ENCODE measurements around the gene TEAD1. TPM values are rescaled to one million over a fixed set of nuclear protein-coding genes. Genes with fewer than 3 reads are reported as not detected.

Gene TEAD1
- polyA plus RNA-seq, 1 donor (not counting 4 experiments of a cell fraction or from before 2014, with no cell fraction given), result 32.7 TPM

DNA sequence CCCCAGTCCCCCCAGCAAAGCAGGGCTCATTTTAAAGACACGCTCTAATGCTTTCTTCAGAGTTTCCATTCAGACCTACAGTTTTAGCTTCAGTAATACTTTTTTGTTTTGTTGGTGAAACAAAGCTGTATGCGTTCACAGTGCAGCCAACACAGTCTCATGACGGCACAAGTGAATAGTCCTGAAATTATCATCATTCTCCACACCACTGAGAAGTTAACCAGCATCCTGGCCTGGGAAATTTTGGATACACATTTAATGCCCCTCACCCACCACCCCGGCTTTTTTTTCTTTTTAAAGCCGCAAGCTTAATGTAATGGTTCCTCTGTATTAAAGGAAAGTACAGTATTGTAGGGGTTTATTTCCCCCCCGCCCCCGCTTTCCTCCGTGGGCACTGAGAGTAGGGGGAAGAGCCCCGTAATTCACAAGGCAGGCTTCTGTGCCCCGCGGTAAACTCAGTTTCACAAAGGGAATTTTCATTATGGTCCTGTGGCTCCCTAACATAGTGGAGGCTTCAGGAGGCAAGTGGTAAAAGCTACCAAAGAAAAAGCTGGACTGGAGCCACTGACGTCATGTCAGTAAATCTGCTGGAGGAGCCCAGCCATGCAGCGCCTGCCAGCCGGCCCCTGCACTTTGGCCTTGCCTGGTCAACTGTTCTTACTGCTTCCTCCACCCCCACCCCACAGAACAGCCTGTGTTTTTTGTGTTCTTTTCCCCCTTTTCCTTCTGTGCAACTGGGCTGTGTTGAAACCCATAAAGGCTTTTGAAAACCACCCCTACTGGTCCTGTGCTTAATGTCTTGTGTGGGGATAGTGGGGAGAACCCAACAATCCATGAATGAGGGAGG lies 18.2 kb downstream of the TEAD1 start:
- H3K4me1 ChIP-seq (ENCODE audit: control insufficient read depth, extremely low read depth, insufficient read depth, low read length), result peaks cover 87% of the 10 kb centered on the region
- H3K4me2 ChIP-seq (ENCODE audit: control insufficient read depth, extremely low read depth, insufficient read depth, low read depth, low read length), result peak overlapping the region; percentile 84
- no peaks in the 10 kb centered on the region for H3K9me1 ChIP-seq (ENCODE audit: control insufficient read depth, extremely low read depth, insufficient read depth, low read length)
- peaks cover 86% of the 10 kb centered on the region for H3K79me2 ChIP-seq (ENCODE audit: control insufficient read depth, insufficient read depth, low read length)
- H3K27me3 ChIP-seq (ENCODE audit: control insufficient read depth, extremely low read depth, insufficient read depth, low read length), result no peaks in the 10 kb centered on the region
- H3K9ac ChIP-seq (ENCODE audit: control insufficient read depth, extremely low read depth, insufficient read depth, low read length), result peak overlapping the region; percentile 90
- no peaks in the 10 kb centered on the region for H4K20me1 ChIP-seq (ENCODE audit: control insufficient read depth, extremely low read depth, insufficient read depth, low read length)
- no peak overlapping the region for H2AFZ ChIP-seq (ENCODE audit: control insufficient read depth, low read length)
- DNase-seq (ENCODE audit: low read depth, low spot score) (no peak), FAIRE-seq (no peak)
- H3K27ac ChIP-seq (ENCODE audit: control insufficient read depth, insufficient read depth, low read length), result peak overlapping the region; percentile 98
- no peaks in the 10 kb centered on the region for H3K9me3 ChIP-seq (ENCODE audit: control insufficient read depth, low read depth, low read length)
- H3K36me3 ChIP-seq (ENCODE audit: control insufficient read depth in 2 of 2, extremely low read depth in 1 of 2, insufficient read depth in 2 of 2, low read length in 2 of 2), result peaks cover 1 to 11% of the 10 kb centered on the region in 2 experiments
- H3K4me3 ChIP-seq (ENCODE audit: control insufficient read depth in 2 of 3, extremely low read depth in 1 of 3, insufficient read depth in 2 of 3, low read depth in 1 of 3, low read length in 3 of 3), result peak overlapping the region in 2 of 3 experiments; percentile 18 to 55
- dilution Hi-C loops (cut with MboI; ENCODE audit: extremely low pct_ligation_motif_present, low sequenced_read_pairs), result no loop called here
- TF ChIP-seq EZH2 (IDR thresholded peaks at IDR 0.05; ENCODE audit: low read length), result no peak
- TF ChIP-seq, protein P1, sequence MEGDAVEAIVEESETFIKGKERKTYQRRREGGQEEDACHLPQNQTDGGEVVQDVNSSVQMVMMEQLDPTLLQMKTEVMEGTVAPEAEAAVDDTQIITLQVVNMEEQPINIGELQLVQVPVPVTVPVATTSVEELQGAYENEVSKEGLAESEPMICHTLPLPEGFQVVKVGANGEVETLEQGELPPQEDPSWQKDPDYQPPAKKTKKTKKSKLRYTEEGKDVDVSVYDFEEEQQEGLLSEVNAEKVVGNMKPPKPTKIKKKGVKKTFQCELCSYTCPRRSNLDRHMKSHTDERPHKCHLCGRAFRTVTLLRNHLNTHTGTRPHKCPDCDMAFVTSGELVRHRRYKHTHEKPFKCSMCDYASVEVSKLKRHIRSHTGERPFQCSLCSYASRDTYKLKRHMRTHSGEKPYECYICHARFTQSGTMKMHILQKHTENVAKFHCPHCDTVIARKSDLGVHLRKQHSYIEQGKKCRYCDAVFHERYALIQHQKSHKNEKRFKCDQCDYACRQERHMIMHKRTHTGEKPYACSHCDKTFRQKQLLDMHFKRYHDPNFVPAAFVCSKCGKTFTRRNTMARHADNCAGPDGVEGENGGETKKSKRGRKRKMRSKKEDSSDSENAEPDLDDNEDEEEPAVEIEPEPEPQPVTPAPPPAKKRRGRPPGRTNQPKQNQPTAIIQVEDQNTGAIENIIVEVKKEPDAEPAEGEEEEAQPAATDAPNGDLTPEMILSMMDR (optimal IDR thresholded peaks at IDR 0.05 in 1 of 3, IDR thresholded peaks at IDR 0.05 in 1 of 3, conservative IDR thresholded peaks at IDR 0.05 in 1 of 3; ENCODE audit: extremely low read depth in 1 of 3, insufficient read depth in 2 of 3, low read length in 3 of 3), result no peak

GRCh38 chr11:12693094-12693478 lies 18.9 kb downstream of the TEAD1 start:
- H3K4me1 ChIP-seq (ENCODE audit: control insufficient read depth, extremely low read depth, insufficient read depth, low read length), result peaks cover 87% of the 10 kb centered on the region

More at GRCh38 chr11:12693094-12693478, 18.9 kb downstream of the TEAD1 start:
- Histone ChIP-seq H3K4me3 (ENCODE audit: control insufficient read depth in 2 of 3, extremely low read depth in 1 of 3, insufficient read depth in 2 of 3, low read depth in 1 of 3, low read length in 3 of 3) (peak overlapping the region in 2 of 3 experiments; percentile 18 to 55), H3K9me3 (ENCODE audit: control insufficient read depth, low read depth, low read length) (no peaks in the 10 kb centered on the region), H4K20me1 (ENCODE audit: control insufficient read depth, extremely low read depth, insufficient read depth, low read length) (no peaks in the 10 kb centered on the region), H2AFZ (ENCODE audit: control insufficient read depth, low read length) (no peak overlapping the region), H3K4me2 (ENCODE audit: control insufficient read depth, extremely low read depth, insufficient read depth, low read depth, low read length) (peak overlapping the region; percentile 84), H3K27me3 (ENCODE audit: control insufficient read depth, extremely low read depth, insufficient read depth, low read length) (no peaks in the 10 kb centered on the region), H3K9me1 (ENCODE audit: control insufficient read depth, extremely low read depth, insufficient read depth, low read length) (no peaks in the 10 kb centered on the region), H3K9ac (ENCODE audit: control insufficient read depth, extremely low read depth, insufficient read depth, low read length) (peak overlapping the region; percentile 90), H3K36me3 (ENCODE audit: control insufficient read depth in 2 of 2, extremely low read depth in 1 of 2, insufficient read depth in 2 of 2, low read length in 2 of 2) (peaks cover 1 to 11% of the 10 kb centered on the region in 2 experiments), H3K27ac (ENCODE audit: control insufficient read depth, insufficient read depth, low read length) (peak overlapping the region; percentile 98), H3K79me2 (ENCODE audit: control insufficient read depth, insufficient read depth, low read length) (peaks cover 86% of the 10 kb centered on the region)
- no peak for DNase-seq (ENCODE audit: low read depth, low spot score)
- FAIRE-seq, result no peak
- dilution Hi-C loops (cut with MboI; ENCODE audit: extremely low pct_ligation_motif_present, low sequenced_read_pairs), result no loop called here
- TF ChIP-seq, protein P1 (optimal IDR thresholded peaks at IDR 0.05 in 1 of 3, IDR thresholded peaks at IDR 0.05 in 1 of 3, conservative IDR thresholded peaks at IDR 0.05 in 1 of 3; ENCODE audit: extremely low read depth in 1 of 3, insufficient read depth in 2 of 3, low read length in 3 of 3), result no peak
- TF ChIP-seq EZH2 (IDR thresholded peaks at IDR 0.05; ENCODE audit: low read length), result no peak
